GM21381 (cell line): ENCODE data around the gene GAPVD1.
"Not testable (repeated sequence)": the region's sequence is repeated elsewhere in the genome, so short reads cannot be mapped to it uniquely, and the experiment has no call there.

Experiments used
- ATAC-seq: cut with Tn5 transposase; IDR thresholded peaks from one replicate; pipeline ENCODE4 v1.9.1; 2021; ENCODE audit warnings: mild to moderate bottlenecking, moderate library complexity; ENCODE audit not compliant: unreplicated experiment

The GAPVD1 gene

GRCh38 chr9:125297917-125298316, 36.3 kb downstream of the GAPVD1 start:
- no peak for ATAC-seq

GRCh38 chr9:125302241-125302640, 40.6 kb downstream of the GAPVD1 start:
- ATAC-seq = no peak

- ATAC-seq = no peak
Measured at GRCh38 chr9:125304273-125304672, 42.6 kb downstream of the GAPVD1 start.

- no peak for ATAC-seq
Measured at GRCh38 chr9:125312411-125312810, 50.8 kb downstream of the GAPVD1 start.

GRCh38 chr9:125316359-125316758, 54.7 kb downstream of the GAPVD1 start:
- not testable (repeated sequence) for ATAC-seq

- ATAC-seq = no peak
Measured at GRCh38 chr9:125317704-125318103, 56.1 kb downstream of the GAPVD1 start.

- no peak for ATAC-seq
Measured at GRCh38 chr9:125321496-125321895, 59.9 kb downstream of the GAPVD1 start.

- ATAC-seq = no peak
Measured at GRCh38 chr9:125323615-125324014, 62.0 kb downstream of the GAPVD1 start.

GRCh38 chr9:125325826-125326225, 64.2 kb downstream of the GAPVD1 start:
- ATAC-seq = no peak

- no peak for ATAC-seq
Measured at GRCh38 chr9:125329978-125330377, 68.4 kb downstream of the GAPVD1 start.

- no peak for ATAC-seq
Measured at GRCh38 chr9:125330587-125330986, 69.0 kb downstream of the GAPVD1 start.

- peak; percentile 74 for ATAC-seq
Measured at GRCh38 chr9:125332527-125332926, 70.9 kb downstream of the GAPVD1 start.

GRCh38 chr9:125337236-125337635, 75.6 kb downstream of the GAPVD1 start:
- no peak for ATAC-seq

GRCh38 chr9:125338929-125339328, 77.3 kb downstream of the GAPVD1 start:
- no peak for ATAC-seq

GRCh38 chr9:125341566-125341965, 79.9 kb downstream of the GAPVD1 start:
- no peak for ATAC-seq

GRCh38 chr9:125343518-125344275, 82.1 kb downstream of the GAPVD1 start:
- no peak for ATAC-seq

GRCh38 chr9:125346080-125346732, 84.6 kb downstream of the GAPVD1 start:
- ATAC-seq = no peak

- no peak for ATAC-seq
Measured at GRCh38 chr9:125355601-125356000, 94.0 kb downstream of the GAPVD1 start.

- ATAC-seq = no peak
Measured at GRCh38 chr9:125356032-125356431, 94.4 kb downstream of the GAPVD1 start.

GRCh38 chr9:125359011-125359410, 97.4 kb downstream of the GAPVD1 start:
- no peak for ATAC-seq

GRCh38 chr9:125360601-125361000, 99.0 kb downstream of the GAPVD1 start:
- ATAC-seq = no peak

- no peak for ATAC-seq
Measured at GRCh38 chr9:125361837-125362531, 100.4 kb downstream of the GAPVD1 start.
